ENCODE results near the gene METTL26. TPM values are rescaled to one million over a fixed set of nuclear protein-coding genes. Genes with fewer than 3 reads are reported as not detected.

The METTL26 gene
- total and polyA plus RNA-seq, 4 donors: 26.3 to 69.1 (median 41.4) TPM

DNA sequence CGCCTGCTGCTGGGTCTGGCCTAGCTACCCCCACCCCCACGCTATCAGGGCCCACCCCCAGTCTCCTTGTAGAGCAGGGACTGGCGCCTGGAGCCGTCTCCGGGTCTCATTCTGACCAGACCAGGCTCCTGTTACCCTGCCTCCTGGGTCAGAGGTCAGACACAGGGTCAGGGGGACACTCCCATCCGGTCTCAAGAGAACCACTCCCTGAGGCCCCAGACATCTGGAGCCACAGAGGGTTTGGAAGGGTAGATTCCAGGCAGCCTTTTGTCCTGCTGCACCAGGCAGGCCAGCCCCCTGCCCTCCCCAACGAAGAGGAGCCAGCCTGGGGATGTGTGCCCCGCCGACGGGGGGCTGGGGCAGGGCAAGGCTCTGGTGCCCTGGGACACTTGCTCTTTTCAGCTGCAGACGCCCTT is 6.3 kb downstream of the METTL26 start:
- Histone ChIP-seq H3K4me1 (ENCODE audit: control insufficient read depth in 4 of 4, insufficient read depth in 4 of 4, low read length in 3 of 4) (peaks cover 29 to 49% (median 42%) of the 10 kb centered on the region in 4 donors), H3K4me3 (ENCODE audit: low read depth in 1 of 3, low read length in 3 of 3) (no peak overlapping the region), H3K27ac (ENCODE audit: low read depth in 1 of 2, low read length in 2 of 2) (peak overlapping the region in 1 of 2 donors; percentile 38), H3K27me3 (ENCODE audit: control insufficient read depth in 4 of 4, insufficient read depth in 4 of 4, low read length in 3 of 4) (no peaks in the 10 kb centered on the region), H3K9ac (ENCODE audit: low read depth in 1 of 2, low read length in 2 of 2) (no peak overlapping the region), H3K9me3 (ENCODE audit: control insufficient read depth in 4 of 4, low read length in 3 of 4) (no peaks in the 10 kb centered on the region), H3K36me3 (ENCODE audit: control insufficient read depth in 4 of 4, insufficient read depth in 3 of 4, low read depth in 1 of 4, low read length in 3 of 4) (peaks cover 0 to 13% (median 6%) of the 10 kb centered on the region in 4 donors)
- DNase-seq (ENCODE audit: low spot score): no peak
- TF ChIP-seq, protein P1, sequence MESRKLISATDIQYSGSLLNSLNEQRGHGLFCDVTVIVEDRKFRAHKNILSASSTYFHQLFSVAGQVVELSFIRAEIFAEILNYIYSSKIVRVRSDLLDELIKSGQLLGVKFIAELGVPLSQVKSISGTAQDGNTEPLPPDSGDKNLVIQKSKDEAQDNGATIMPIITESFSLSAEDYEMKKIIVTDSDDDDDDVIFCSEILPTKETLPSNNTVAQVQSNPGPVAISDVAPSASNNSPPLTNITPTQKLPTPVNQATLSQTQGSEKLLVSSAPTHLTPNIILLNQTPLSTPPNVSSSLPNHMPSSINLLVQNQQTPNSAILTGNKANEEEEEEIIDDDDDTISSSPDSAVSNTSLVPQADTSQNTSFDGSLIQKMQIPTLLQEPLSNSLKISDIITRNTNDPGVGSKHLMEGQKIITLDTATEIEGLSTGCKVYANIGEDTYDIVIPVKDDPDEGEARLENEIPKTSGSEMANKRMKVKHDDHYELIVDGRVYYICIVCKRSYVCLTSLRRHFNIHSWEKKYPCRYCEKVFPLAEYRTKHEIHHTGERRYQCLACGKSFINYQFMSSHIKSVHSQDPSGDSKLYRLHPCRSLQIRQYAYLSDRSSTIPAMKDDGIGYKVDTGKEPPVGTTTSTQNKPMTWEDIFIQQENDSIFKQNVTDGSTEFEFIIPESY (IDR thresholded peaks at IDR 0.05): no peak
- TF ChIP-seq RXRA (IDR thresholded peaks at IDR 0.05) (no peak), NR2F2 (IDR thresholded peaks at IDR 0.05) (peak; percentile 88), JUND (IDR thresholded peaks at IDR 0.05) (no peak), FOXA2 (IDR thresholded peaks at IDR 0.05) (no peak)
- TF ChIP-seq, protein P2, sequence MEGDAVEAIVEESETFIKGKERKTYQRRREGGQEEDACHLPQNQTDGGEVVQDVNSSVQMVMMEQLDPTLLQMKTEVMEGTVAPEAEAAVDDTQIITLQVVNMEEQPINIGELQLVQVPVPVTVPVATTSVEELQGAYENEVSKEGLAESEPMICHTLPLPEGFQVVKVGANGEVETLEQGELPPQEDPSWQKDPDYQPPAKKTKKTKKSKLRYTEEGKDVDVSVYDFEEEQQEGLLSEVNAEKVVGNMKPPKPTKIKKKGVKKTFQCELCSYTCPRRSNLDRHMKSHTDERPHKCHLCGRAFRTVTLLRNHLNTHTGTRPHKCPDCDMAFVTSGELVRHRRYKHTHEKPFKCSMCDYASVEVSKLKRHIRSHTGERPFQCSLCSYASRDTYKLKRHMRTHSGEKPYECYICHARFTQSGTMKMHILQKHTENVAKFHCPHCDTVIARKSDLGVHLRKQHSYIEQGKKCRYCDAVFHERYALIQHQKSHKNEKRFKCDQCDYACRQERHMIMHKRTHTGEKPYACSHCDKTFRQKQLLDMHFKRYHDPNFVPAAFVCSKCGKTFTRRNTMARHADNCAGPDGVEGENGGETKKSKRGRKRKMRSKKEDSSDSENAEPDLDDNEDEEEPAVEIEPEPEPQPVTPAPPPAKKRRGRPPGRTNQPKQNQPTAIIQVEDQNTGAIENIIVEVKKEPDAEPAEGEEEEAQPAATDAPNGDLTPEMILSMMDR (IDR thresholded peaks at IDR 0.05; ENCODE audit: low read depth, low read length, missing input control): no peak
- 49% methylated on average over 11 of the region's 11 CpGs for WGBS

DNA sequence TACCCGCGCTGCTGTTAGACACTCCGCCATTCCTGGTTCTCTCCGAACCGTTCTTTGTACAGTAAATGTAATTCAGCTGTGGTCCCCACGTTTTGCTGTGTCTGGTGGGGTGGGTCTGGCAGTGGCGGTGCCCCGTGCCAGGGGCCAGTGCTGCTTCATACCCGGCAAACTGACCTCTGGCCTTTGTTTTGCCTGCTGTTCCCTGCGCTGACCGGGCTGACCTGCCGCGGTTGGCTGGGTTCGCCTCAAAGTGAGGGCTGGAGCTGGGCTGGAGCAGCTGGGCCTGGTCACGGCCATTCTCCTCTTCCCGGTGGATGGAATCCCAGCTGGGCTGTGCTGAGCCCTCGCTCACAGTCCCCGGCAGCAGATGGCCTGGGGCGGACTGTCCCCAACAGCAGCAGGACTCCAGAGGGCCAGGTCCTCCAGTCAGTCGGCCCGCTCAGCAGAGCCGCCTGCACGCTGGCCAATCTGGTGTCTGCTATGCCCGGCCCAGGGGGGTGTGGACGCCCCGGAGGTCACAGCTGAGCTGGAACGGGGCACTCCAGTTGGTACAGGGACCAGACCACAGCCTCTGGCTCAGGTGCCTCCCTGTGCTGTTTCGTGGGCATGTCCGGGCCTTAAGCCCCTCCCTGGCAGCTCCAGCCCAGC is 6.8 kb downstream of the METTL26 start:
- Histone ChIP-seq H3K27ac (ENCODE audit: low read depth in 1 of 2, low read length in 2 of 2) (peak overlapping the region; percentile 38 to 59), H3K27me3 (ENCODE audit: control insufficient read depth in 4 of 4, insufficient read depth in 4 of 4, low read length in 3 of 4) (no peaks in the 10 kb centered on the region), H3K9me3 (ENCODE audit: control insufficient read depth in 4 of 4, low read length in 3 of 4) (no peaks in the 10 kb centered on the region), H3K4me1 (ENCODE audit: control insufficient read depth in 4 of 4, insufficient read depth in 4 of 4, low read length in 3 of 4) (peaks cover 29 to 47% (median 42%) of the 10 kb centered on the region in 4 donors), H3K4me3 (ENCODE audit: low read depth in 1 of 3, low read length in 3 of 3) (no peak overlapping the region), H3K36me3 (ENCODE audit: control insufficient read depth in 4 of 4, insufficient read depth in 3 of 4, low read depth in 1 of 4, low read length in 3 of 4) (peaks cover 0 to 12% (median 6%) of the 10 kb centered on the region in 4 donors), H3K9ac (ENCODE audit: low read depth in 1 of 2, low read length in 2 of 2) (no peak overlapping the region)
- DNase-seq (ENCODE audit: low spot score): no peak
- WGBS: 33% methylated on average over 29 of the region's 29 CpGs
- TF ChIP-seq HNF4A (conservative IDR thresholded peaks at IDR 0.05) (peak; percentile 67 to 78), SP1 (IDR thresholded peaks at IDR 0.05) (peak; percentile 73), NR2F2 (IDR thresholded peaks at IDR 0.05) (peak; percentile 73), RAD21 (IDR thresholded peaks at IDR 0.05) (peak in 1 of 2 donors; percentile 9), YY1 (IDR thresholded peaks at IDR 0.05) (peak; percentile 58), RXRA (IDR thresholded peaks at IDR 0.05) (peak; percentile 82 to 84)
- TF ChIP-seq, protein P3, sequence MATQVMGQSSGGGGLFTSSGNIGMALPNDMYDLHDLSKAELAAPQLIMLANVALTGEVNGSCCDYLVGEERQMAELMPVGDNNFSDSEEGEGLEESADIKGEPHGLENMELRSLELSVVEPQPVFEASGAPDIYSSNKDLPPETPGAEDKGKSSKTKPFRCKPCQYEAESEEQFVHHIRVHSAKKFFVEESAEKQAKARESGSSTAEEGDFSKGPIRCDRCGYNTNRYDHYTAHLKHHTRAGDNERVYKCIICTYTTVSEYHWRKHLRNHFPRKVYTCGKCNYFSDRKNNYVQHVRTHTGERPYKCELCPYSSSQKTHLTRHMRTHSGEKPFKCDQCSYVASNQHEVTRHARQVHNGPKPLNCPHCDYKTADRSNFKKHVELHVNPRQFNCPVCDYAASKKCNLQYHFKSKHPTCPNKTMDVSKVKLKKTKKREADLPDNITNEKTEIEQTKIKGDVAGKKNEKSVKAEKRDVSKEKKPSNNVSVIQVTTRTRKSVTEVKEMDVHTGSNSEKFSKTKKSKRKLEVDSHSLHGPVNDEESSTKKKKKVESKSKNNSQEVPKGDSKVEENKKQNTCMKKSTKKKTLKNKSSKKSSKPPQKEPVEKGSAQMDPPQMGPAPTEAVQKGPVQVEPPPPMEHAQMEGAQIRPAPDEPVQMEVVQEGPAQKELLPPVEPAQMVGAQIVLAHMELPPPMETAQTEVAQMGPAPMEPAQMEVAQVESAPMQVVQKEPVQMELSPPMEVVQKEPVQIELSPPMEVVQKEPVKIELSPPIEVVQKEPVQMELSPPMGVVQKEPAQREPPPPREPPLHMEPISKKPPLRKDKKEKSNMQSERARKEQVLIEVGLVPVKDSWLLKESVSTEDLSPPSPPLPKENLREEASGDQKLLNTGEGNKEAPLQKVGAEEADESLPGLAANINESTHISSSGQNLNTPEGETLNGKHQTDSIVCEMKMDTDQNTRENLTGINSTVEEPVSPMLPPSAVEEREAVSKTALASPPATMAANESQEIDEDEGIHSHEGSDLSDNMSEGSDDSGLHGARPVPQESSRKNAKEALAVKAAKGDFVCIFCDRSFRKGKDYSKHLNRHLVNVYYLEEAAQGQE (IDR thresholded peaks at IDR 0.05): no peak
- TF ChIP-seq, protein P4, sequence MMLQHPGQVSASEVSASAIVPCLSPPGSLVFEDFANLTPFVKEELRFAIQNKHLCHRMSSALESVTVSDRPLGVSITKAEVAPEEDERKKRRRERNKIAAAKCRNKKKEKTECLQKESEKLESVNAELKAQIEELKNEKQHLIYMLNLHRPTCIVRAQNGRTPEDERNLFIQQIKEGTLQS (IDR thresholded peaks at IDR 0.05): no peak
